AG09319 (cell line): ENCODE data around the gene NRXN2.

Experiments
- DNase-seq: peaks from one replicate; pipeline ENCODE4 v3.0.0-alpha.2; 2010; ENCODE audit warnings: low read depth; ENCODE audit errors: extremely low read depth
- CTCF ChIP-seq: IDR thresholded peaks from 2 replicates; pipeline ENCODE4 v1.5.1; 2011; ENCODE audit warnings: low read depth, mild to moderate bottlenecking, inconsistent platforms, low read length, moderate library complexity

Gene NRXN2

DNA sequence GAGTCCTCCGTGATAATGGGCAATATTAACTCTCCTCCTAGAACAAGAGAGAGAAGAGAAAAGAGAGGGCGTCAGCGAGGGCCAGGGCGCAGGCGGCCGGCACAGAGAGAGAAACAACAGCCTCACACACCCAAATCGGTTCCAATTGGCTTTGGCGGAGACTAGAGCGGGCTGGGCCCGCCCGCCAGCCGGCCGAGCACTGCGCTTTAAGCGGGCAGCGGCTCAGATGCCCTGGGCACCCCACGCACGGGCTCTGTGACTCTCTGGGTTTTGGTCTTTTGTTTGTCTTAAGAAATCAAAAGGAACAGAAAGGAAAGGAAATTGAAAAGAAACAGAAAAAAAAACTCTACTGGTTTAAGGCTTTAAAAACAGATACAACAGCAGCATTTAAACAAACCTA is 115.0 kb downstream of the NRXN2 start:
- TF ChIP-seq CTCF, result no peak
- no peak for DNase-seq

GRCh38 chr11:64607381-64607985 is 115.5 kb downstream of the NRXN2 start:
- DNase-seq, result no peak
- no peak for TF ChIP-seq CTCF

DNA sequence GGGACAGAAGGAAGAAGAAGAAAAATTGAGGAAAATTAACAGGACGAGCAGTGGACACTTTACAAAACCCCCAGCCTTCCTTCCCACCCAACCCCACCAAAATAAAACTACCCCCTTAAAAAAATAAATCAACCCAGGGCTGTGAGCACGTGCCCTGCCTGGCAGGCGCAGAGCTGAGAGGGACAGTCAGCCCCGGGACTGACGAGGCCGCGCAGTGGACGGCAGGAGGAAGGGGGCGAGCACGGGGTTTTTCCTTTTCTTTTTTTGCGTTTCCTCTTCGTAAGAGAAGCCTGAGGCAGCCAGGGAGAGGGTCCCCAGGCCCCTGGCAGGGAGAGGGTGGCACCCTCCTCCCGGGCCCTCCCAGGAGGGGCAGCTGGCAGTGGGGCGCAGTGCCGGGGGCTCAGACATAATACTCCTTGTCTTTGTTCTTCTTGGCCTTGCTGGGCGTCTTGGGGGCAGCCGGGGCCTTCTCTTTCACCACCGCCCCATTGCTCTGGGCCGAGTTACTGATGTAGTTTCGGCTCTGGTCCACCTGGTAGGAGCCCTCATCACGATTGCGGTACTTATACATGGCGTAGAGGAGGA is 116.1 kb downstream of the NRXN2 start:
- no peak for TF ChIP-seq CTCF
- DNase-seq, result no peak

DNA sequence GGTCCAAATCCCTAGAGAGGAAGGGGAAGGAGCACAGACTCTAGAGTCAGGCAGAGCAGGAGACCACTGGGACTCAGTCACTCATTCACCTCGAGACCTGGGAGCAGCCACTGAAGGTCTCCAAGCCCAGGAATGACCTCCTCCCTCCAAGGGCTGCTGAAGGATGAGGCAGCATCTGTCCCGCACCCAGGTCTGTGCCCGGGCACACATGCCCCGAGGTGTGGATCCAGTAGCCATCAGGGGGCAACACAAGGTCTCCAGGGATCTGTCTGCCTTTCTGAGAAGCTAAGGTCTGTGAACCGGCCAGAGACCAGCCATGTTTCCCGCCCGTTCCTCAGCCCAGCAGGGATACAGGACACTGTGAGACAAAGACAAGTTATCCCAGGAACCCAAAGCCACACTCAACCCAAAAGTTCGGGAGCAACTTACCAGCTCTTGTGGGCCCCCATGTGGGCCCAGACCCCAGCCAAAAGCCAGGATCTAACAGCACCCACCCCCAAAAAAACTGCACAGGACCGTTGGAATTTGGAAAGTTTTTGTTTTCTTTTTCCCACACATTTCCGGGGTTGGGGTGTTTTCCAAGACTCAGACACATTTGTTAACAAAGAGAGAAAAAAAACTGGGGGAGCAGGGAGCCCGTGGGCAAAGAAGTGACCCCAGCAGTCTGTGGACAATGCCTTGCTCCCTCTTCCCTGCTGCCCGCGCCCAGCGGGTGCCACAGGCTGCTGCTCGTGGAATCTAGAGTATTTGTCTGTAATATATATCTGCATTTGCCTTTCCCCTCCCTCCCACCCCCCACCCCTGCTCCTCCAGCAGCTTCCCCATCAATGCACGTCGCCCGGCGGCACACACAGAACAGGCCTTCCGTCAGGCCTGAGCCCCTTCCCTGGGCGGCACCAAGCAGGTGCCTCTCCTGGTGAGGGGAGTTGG is 117.1 kb downstream of the NRXN2 start:
- no peak for DNase-seq
- TF ChIP-seq CTCF, result no peak

GRCh38 chr11:64605244-64605560 is 117.8 kb downstream of the NRXN2 start:
- no peak for DNase-seq
- TF ChIP-seq CTCF, result no peak

GRCh38 chr11:64604458-64605243 is 118.3 kb downstream of the NRXN2 start:
- no peak for TF ChIP-seq CTCF
- no peak for DNase-seq
